CD14-positive monocyte (primary cell): ENCODE data around the gene CD2BP2. TPM values are rescaled to one million over a fixed set of nuclear protein-coding genes. Genes with fewer than 3 reads are reported as not detected.

ENCODE experiments used
- DNase-seq, 3 donors: peaks; one replicate each; pipeline ENCODE4 v3.0.0-alpha.2; 2011 to 2022
- H2AFZ ChIP-seq: 2 replicates; pipeline ENCODE4 v1.6.0; 2012; ENCODE audit warnings: mild to moderate bottlenecking, low read depth, low read length, inconsistent platforms; ENCODE audit not compliant: insufficient read depth, poor library complexity, severe bottlenecking
- H3K27ac ChIP-seq, 2 donors: 1 replicate in 1 of 2; 2 replicates in 1 of 2; pipeline ENCODE4 v1.5.1; 2012 to 2013; ENCODE audit warnings: low read length in 2 of 2, control low read depth in 1 of 2, inconsistent platforms in 1 of 2, low read depth in 1 of 2, mild to moderate bottlenecking in 1 of 2
- H3K27me3 ChIP-seq, 2 donors: one replicate each; pipeline versions ENCODE4 v1.6.0 to v1.6.1; 2011 to 2013; ENCODE audit warnings: low read length in 2 of 2; ENCODE audit not compliant: control insufficient read depth in 2 of 2, insufficient read depth in 2 of 2
- H3K36me3 ChIP-seq, 2 donors: replicated peaks in 1 of 2; 1 replicate in 1 of 2; 2 replicates in 1 of 2; pipeline versions ENCODE4 v1.5.1 to v1.6.1; 2012 to 2013; ENCODE audit warnings: low read length in 2 of 2, control low read depth in 1 of 2, inconsistent platforms in 1 of 2, mild to moderate bottlenecking in 1 of 2; ENCODE audit not compliant: insufficient read depth in 2 of 2, control insufficient read depth in 1 of 2
- H3K4me1 ChIP-seq, 2 donors: 1 replicate in 1 of 2; 2 replicates in 1 of 2; pipeline versions ENCODE4 v1.5.1 to v1.6.1; 2012 to 2013; ENCODE audit warnings: low read length in 2 of 2, control low read depth in 1 of 2, inconsistent platforms in 1 of 2, mild to moderate bottlenecking in 1 of 2, moderate library complexity in 1 of 2; ENCODE audit not compliant: insufficient read depth in 2 of 2, control insufficient read depth in 1 of 2
- H3K4me2 ChIP-seq: replicated peaks from 2 replicates; pipeline ENCODE3; 2012; ENCODE audit warnings: low read length, moderate library complexity, mild to moderate bottlenecking; ENCODE audit not compliant: poor library complexity, severe bottlenecking; ENCODE audit errors: extremely low read depth
- H3K4me3 ChIP-seq, 3 experiments: fragments of 200-600 bp in 1 of 3; sonication (generic) in 1 of 3; replicated peaks in 1 of 3; 1 replicate in 2 of 3; 2 replicates in 1 of 3; pipeline ENCODE4 v1.5.1; 2011 to 2013; ENCODE audit warnings: low read length in 3 of 3, mild to moderate bottlenecking in 3 of 3, control low read depth in 2 of 3, low read depth in 2 of 3, inconsistent platforms in 1 of 3, moderate library complexity in 1 of 3
- H3K79me2 ChIP-seq: 2 replicates; pipeline ENCODE4 v1.6.0; 2012; ENCODE audit warnings: mild to moderate bottlenecking, control low read depth, inconsistent platforms, low read length, moderate library complexity; ENCODE audit not compliant: insufficient read depth
- H3K9ac ChIP-seq: 2 replicates; pipeline ENCODE4 v1.6.0; 2017; ENCODE audit warnings: low read length, mild to moderate bottlenecking; ENCODE audit not compliant: insufficient read depth, poor library complexity, severe bottlenecking
- H3K9me3 ChIP-seq, 2 donors: replicated peaks in 1 of 2; 1 replicate in 1 of 2; 2 replicates in 1 of 2; pipeline versions ENCODE4 v1.5.1 to v1.6.1; 2012 to 2013; ENCODE audit warnings: low read length in 2 of 2, control low read depth in 1 of 2; ENCODE audit not compliant: control insufficient read depth in 1 of 2, insufficient read depth in 1 of 2
- H4K20me1 ChIP-seq: 2 replicates; pipeline ENCODE4 v1.6.0; 2012; ENCODE audit warnings: mild to moderate bottlenecking, low read length, control low read depth, moderate library complexity; ENCODE audit not compliant: insufficient read depth
- H3K27ac Mint-ChIP-seq, 7 donors: one replicate each; pipeline ENCODE4 v1.8.0; 2020; ENCODE audit warnings: mild to moderate bottlenecking in 7 of 7, mixed read lengths in 7 of 7, moderate library complexity in 6 of 7, inconsistent platforms in 2 of 7
- H3K27me3 Mint-ChIP-seq, 3 donors: one replicate each; pipeline ENCODE4 v1.8.0; 2021 to 2022; ENCODE audit warnings: low read depth in 3 of 3, mild to moderate bottlenecking in 3 of 3, mixed read lengths in 3 of 3, moderate library complexity in 3 of 3, inconsistent platforms in 1 of 3
- H3K36me3 Mint-ChIP-seq, 2 donors: one replicate each; pipeline ENCODE4 v1.8.0; 2020; ENCODE audit warnings: mixed read lengths in 2 of 2, inconsistent platforms in 1 of 2, mild to moderate bottlenecking in 1 of 2
- H3K4me1 Mint-ChIP-seq: one replicate; pipeline ENCODE4 v1.8.0; 2020; ENCODE audit warnings: mild to moderate bottlenecking, mixed read lengths
- H3K4me3 Mint-ChIP-seq, 2 donors: one replicate each; pipeline ENCODE4 v1.8.0; 2020; ENCODE audit warnings: mild to moderate bottlenecking in 2 of 2, mixed read lengths in 2 of 2, moderate library complexity in 1 of 2
- H3K9me3 Mint-ChIP-seq, 7 donors: one replicate each; pipeline ENCODE4 v1.8.0; 2020 to 2022; ENCODE audit warnings: mixed read lengths in 7 of 7, mild to moderate bottlenecking in 6 of 7, moderate library complexity in 6 of 7, inconsistent platforms in 2 of 7
- WGBS: methylation state at CpG from one replicate; pipeline ENCODE4 v1.1.5; 2013; ENCODE audit warnings: missing lambda C conversion rate; ENCODE audit not compliant: insufficient coverage; 5-methylcytosine and 5-hydroxymethylcytosine counted together
- intact Hi-C, 2 donors: fragments of 100-400 bp; cut with micrococcal nuclease; formaldehyde crosslinking; loops; one replicate each; pipeline versions ENCODE4 v1.15.0 to v1.15.1; 2023
- polyA plus RNA-seq, 3 donors: library from polyadenylated mRNA; depleted of rRNA in 1 of 3; unstranded in 2 of 3; stranded (reverse) in 1 of 3; fragments of 300-500 nt in 2 of 3; fragments of >200 nt in 1 of 3; fragmentation: Illumina TruSeq in 2 of 3; gene quantifications; 1 replicate in 2 of 3; 2 replicates in 1 of 3; pipeline ENCODE4 v1.2.3, GENCODE V29; 2012 to 2021
- TF ChIP-seq, protein P1 (sequence below): fragments of 200-600 bp; IDR thresholded peaks from one replicate; pipeline ENCODE4 v1.8.0; 2022; ENCODE audit warnings: antibody characterized with exemption, mild to moderate bottlenecking

Gene CD2BP2
- polyA plus RNA-seq, 3 donors = 23.9 to 31.8 (median 31.0) TPM

DNA sequence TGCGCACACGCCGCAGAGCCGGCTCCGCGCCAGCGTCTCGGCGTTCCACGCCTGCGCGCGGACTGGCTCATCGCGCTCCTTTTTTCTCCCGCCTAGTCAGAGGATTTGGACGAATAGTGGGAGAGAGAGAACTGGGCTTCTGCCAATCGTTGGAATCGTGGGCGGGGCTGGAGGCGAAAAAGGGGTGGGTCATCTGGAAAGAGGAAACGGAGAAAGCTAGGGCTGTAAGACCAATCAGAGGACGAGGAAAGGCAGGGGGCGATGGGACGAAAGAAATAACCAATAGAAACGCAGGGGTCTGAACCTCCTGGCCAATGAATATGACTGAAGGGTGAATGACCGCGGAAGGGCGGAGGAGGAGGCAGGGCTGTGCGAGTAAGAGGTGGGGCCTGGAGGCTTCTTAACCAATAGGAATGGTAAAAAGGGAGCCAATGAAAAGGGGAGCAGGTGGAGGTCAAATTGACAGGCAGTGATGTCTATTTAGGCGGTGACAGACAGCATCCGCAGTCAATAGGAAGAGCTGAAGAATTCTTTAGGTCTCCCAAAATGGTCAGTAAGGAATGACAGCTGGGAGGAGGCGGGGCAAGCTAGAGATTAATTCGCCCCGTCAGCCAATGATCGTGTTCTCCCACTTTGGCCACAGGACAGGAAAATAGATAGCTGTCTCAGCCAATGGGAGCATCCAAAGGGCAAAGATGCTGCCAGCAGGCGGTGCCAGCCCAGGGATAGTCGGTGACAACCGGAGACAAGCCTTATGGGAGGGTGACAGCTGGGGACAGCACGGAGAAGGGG is 15.5 kb upstream of the CD2BP2 start, which contains the start of gene TBC1D10B:
TSS of gene TBC1D10B (minus strand) at position 39 of the 792 bp plus-strand sequence. CDS start 311 bp downstream, outside the sequence.
- H3K36me3 Mint-ChIP-seq = peaks cover 6 to 15% of the 10 kb centered on the region in 2 donors
- peaks cover 0 to 6% (median 0%) of the 10 kb centered on the region in 3 donors for H3K27me3 Mint-ChIP-seq
- DNase-seq = peak; percentile 100
- peak within 1 kb of the TSS; percentile 57 to 96 (median 60) for H3K4me3 ChIP-seq
- H3K79me2 ChIP-seq = peaks cover 44% of the 10 kb centered on the region
- H3K4me1 ChIP-seq = peaks cover 27 to 40% of the 10 kb centered on the region in 2 donors
- TF ChIP-seq, protein P1, sequence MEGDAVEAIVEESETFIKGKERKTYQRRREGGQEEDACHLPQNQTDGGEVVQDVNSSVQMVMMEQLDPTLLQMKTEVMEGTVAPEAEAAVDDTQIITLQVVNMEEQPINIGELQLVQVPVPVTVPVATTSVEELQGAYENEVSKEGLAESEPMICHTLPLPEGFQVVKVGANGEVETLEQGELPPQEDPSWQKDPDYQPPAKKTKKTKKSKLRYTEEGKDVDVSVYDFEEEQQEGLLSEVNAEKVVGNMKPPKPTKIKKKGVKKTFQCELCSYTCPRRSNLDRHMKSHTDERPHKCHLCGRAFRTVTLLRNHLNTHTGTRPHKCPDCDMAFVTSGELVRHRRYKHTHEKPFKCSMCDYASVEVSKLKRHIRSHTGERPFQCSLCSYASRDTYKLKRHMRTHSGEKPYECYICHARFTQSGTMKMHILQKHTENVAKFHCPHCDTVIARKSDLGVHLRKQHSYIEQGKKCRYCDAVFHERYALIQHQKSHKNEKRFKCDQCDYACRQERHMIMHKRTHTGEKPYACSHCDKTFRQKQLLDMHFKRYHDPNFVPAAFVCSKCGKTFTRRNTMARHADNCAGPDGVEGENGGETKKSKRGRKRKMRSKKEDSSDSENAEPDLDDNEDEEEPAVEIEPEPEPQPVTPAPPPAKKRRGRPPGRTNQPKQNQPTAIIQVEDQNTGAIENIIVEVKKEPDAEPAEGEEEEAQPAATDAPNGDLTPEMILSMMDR = no peak
- peak within 1 kb of the TSS; percentile 94 to 98 (median 97) for H3K27ac Mint-ChIP-seq
- peak within 1 kb of the TSS; percentile 75 for H2AFZ ChIP-seq
- H4K20me1 ChIP-seq = peaks cover 34% of the 10 kb centered on the region
- peak within 1 kb of the TSS; percentile 100 for H3K4me2 ChIP-seq
- intact Hi-C loops = loop anchor here (1.0 to 10.0 kb wide), 5 partner anchors 8 to 344 kb away; partner anchors contain the start of genes CD2BP2 (in 1 of the 2), FBRS (in 1 of the 2) and PRR14 (in 1 of the 2)
- peak within 1 kb of the TSS; percentile 86 to 88 for H3K27ac ChIP-seq
- no peaks in the 10 kb centered on the region for H3K27me3 ChIP-seq
- peak within 1 kb of the TSS; percentile 88 for H3K9ac ChIP-seq
- H3K9me3 ChIP-seq = no peaks in the 10 kb centered on the region
- H3K4me3 Mint-ChIP-seq = peak within 1 kb of the TSS; percentile 92 to 97
- H3K4me1 Mint-ChIP-seq = peaks cover 43% of the 10 kb centered on the region
- under 1% methylated on average over 23 of the region's 40 CpGs for WGBS
- H3K9me3 Mint-ChIP-seq = peaks cover 0 to 6% (median 0%) of the 10 kb centered on the region in 7 donors
- peaks cover 8 to 17% of the 10 kb centered on the region in 2 donors for H3K36me3 ChIP-seq

DNA sequence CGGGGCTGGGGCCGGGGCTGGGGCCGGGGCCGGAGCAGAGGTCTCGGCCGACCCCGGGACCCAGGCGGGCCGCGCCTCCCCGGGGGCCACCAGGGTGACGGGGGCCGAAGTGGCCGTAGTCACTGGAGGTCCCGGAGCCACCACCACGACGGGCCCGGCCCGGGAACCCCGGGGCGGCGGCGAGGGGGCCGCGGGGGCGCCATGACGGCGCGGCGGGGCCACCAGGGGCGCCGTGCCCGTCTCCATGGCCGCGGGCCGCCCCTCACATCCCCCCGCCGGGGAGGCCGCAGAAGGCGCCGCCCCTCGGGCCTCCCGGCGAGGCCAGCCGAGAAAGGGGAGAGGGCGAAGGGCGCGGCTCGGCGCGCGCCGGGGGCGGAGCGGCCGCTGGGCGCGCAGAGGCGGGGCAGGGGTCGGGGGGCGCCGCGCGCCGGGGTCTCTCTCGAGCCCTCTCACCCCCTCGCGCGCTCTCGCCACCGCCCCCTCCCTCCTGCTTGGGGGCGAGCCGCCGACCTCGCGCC is 14.9 kb upstream of the CD2BP2 start:
- Histone ChIP-seq H3K4me1 (peaks cover 27 to 40% of the 10 kb centered on the region in 2 donors), H3K9ac (peak overlapping the region; percentile 88), H3K27me3 (no peaks in the 10 kb centered on the region), H3K36me3 (peaks cover 15 to 23% of the 10 kb centered on the region in 2 donors), H3K4me2 (peak overlapping the region; percentile 100), H3K9me3 (no peaks in the 10 kb centered on the region), H3K4me3 (peak overlapping the region; percentile 57 to 96 (median 60)), H4K20me1 (peaks cover 41% of the 10 kb centered on the region), H2AFZ (no peak overlapping the region), H3K79me2 (peaks cover 51% of the 10 kb centered on the region), H3K27ac (peak overlapping the region; percentile 68 to 86)
- intact Hi-C loops = loop anchor here (1.0 to 10.0 kb wide), 5 partner anchors 8 to 345 kb away; partner anchors contain the start of genes CD2BP2 (in 1 of the 2), FBRS (in 1 of the 2) and PRR14 (in 1 of the 2)
- Mint-ChIP-seq H3K9me3 (peaks cover 0 to 6% (median 0%) of the 10 kb centered on the region in 7 donors), H3K4me1 (peaks cover 43% of the 10 kb centered on the region), H3K27me3 (peaks cover 0 to 6% (median 0%) of the 10 kb centered on the region in 3 donors), H3K4me3 (peak overlapping the region; percentile 57 to 92), H3K36me3 (peaks cover 13 to 22% of the 10 kb centered on the region in 2 donors), H3K27ac (peak overlapping the region in 2 of 7 donors; percentile 46 to 96)
- WGBS = under 1% methylated on average over 69 of the region's 76 CpGs
- no peak for DNase-seq
- TF ChIP-seq, protein P1 = no peak
